Central memory CD8-positive, alpha-beta T cell (primary cell): ENCODE data around the gene PKNOX1.

Experiments used
- ATAC-seq: fragments of 150-1000 bp; cut with Tn5 transposase; replicated peaks from 2 replicates; pipeline ENCODE4 v1.10.0; 2022; ENCODE audit warnings: mild to moderate bottlenecking, moderate FRiP score, moderate number of reproducible peaks; ENCODE audit not compliant: poor library complexity, severe bottlenecking; ENCODE audit errors: extremely low read depth
- DNase-seq, 2 donors: peaks; one replicate each; pipeline ENCODE4 v3.0.0; 2021; ENCODE audit warnings: low spot score in 2 of 2
- H3K27ac Mint-ChIP-seq: one replicate; pipeline ENCODE4 v1.8.0; 2022; ENCODE audit warnings: low read depth, mild to moderate bottlenecking, moderate library complexity, mixed read lengths
- H3K27me3 Mint-ChIP-seq: one replicate; pipeline ENCODE4 v1.8.0; 2022; ENCODE audit warnings: mixed read lengths
- H3K36me3 Mint-ChIP-seq: one replicate; pipeline ENCODE4 v1.8.0; 2022; ENCODE audit warnings: mild to moderate bottlenecking, moderate library complexity, mixed read lengths; ENCODE audit not compliant: insufficient read depth
- H3K4me1 Mint-ChIP-seq: one replicate; pipeline ENCODE4 v1.8.0; 2022; ENCODE audit warnings: mixed read lengths
- H3K4me3 Mint-ChIP-seq: one replicate; pipeline ENCODE4 v1.8.0; 2022; ENCODE audit warnings: mild to moderate bottlenecking, moderate library complexity, mixed read lengths
- H3K9me3 Mint-ChIP-seq: one replicate; pipeline ENCODE4 v1.8.0; 2022; ENCODE audit warnings: mixed read lengths

Gene PKNOX1

DNA sequence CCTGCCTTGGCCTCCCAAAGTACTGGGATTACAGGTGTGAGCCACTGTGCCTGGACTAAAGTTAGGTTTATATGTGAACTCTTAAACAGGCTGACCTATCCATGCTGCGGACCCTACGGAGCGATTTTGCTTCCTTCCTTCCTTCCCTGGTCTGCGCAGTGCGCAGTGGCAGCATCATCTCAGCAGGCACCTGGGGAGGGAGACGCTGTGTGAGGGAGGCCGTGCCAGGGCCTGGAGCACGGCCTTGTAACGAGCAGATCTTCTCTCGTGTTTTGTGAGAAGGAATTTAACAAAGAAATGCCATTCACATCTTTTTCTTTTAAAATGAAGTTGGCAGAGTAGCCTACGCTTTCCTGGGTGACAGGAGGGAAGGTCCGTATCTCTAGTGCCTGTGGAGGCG is 45.8 kb downstream of the PKNOX1 start:
- no peak for DNase-seq
- Mint-ChIP-seq H3K9me3 (no peaks in the 10 kb centered on the region), H3K4me3 (no peak overlapping the region), H3K27me3 (no peaks in the 10 kb centered on the region), H3K27ac (no peak overlapping the region), H3K36me3 (peaks cover 45% of the 10 kb centered on the region), H3K4me1 (no peaks in the 10 kb centered on the region)
- ATAC-seq, result no peak

DNA sequence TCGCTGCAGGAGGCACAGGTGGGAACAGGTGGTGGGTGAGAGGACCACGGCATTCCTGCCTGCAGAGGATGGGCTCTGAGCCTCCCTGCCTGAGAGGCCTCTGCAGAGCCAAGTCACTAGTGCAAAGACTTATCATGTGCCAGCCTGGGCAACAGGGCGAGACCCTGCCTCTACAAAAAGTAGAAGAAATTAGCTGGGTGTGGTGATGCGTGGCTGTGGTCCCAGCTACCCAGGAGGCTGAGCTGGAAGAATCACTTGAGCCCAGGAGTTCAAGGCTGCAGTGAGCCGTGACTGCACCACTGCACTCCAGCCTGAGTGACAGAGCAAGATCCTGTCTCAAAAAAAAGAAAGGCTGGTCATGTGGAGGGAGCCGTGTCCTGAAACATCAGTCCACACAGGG is 46.4 kb downstream of the PKNOX1 start:
- no peak overlapping the region for H3K27ac Mint-ChIP-seq
- H3K4me3 Mint-ChIP-seq, result no peak overlapping the region
- ATAC-seq (no peak), DNase-seq (no peak)
- H3K9me3 Mint-ChIP-seq, result no peaks in the 10 kb centered on the region
- no peaks in the 10 kb centered on the region for H3K27me3 Mint-ChIP-seq
- H3K4me1 Mint-ChIP-seq, result no peaks in the 10 kb centered on the region
- H3K36me3 Mint-ChIP-seq, result peaks cover 43% of the 10 kb centered on the region

DNA sequence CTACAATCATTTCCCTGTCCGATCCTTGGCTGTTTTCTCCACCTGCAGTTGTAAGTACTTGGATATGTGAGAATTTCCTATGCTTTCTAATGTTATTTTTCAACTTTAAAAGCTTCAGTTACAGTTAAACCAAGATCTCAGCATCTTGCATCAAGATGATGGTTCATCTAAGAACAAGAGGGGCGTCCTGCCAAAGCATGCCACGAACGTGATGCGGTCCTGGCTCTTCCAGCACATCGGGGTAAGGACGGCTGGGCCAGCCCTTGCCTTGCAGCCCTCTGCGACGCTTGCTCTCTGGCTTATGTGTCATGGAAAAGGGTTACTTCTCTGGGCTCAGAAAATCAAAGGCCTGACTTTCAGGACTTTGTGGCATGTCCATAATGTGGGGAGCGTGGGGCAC is 46.8 kb downstream of the PKNOX1 start:
- Mint-ChIP-seq H3K27ac (no peak overlapping the region), H3K9me3 (no peaks in the 10 kb centered on the region), H3K4me3 (no peak overlapping the region), H3K27me3 (no peaks in the 10 kb centered on the region), H3K36me3 (peaks cover 43% of the 10 kb centered on the region), H3K4me1 (no peaks in the 10 kb centered on the region)
- DNase-seq (no peak), ATAC-seq (no peak)

DNA sequence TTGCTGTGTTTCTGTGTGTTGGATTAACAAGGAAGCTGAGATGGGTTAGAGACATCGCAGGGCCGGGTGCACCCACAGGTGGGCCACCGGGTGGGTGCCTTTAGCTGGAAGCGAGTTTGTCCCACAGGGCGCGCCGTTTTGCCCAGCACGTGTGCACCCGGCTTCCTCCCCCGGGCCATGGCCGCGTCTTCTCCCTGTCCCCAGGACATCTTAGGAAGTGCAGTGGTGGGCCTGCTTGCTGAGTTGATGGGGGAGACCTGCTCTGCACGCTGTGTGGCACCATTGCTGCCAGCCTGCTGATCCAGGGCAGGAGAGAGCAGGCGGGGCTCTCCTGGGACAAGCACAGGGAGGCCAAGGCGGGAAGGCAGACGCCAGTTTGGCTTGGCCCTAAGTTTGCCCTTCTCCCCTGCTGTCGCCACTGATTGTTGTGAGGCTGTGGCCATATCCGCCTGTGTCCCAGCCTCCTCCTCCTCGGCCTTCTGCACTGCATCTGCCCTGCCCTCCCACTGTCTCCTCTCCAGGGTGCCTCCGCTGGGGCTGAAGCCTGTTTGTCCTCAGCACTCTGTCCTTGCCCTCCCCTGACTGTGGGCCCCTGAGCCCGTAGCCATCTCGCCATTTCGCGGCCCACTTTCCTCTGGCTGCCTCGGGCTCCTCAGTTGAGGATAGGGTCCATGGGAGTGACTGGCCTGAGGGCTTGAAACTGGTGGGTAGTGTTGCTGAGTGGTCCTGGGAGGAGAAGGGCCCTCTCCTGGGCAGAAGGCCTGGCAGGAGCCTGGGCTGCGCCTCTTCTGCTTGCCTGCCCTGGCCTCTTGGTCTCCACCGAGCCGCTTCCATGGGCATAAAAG is 47.6 kb downstream of the PKNOX1 start:
- H3K9me3 Mint-ChIP-seq, result no peaks in the 10 kb centered on the region
- H3K27ac Mint-ChIP-seq, result no peak overlapping the region

DNA sequence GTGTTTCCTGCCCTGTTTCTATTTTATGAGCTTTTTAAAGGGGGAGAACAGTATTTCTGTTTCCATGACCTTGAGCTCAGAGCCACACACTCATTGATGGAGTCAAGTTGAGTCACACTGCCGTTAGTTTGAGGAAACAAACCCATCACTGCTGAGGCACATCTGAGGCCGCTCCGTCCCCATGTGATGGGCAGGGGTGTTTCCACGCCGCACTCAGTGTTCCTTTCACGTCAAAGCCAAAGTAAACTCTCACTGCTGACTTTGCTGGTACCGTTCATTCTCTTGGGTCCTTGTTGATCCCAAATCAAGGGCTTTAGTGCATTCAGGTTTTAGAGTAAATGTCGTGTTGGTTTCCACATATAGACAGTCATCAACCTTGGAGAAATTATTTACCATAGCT is 48.8 kb downstream of the PKNOX1 start:
- Mint-ChIP-seq H3K27me3 (no peaks in the 10 kb centered on the region), H3K4me1 (no peaks in the 10 kb centered on the region), H3K4me3 (no peak overlapping the region), H3K36me3 (peaks cover 43% of the 10 kb centered on the region), H3K27ac (no peak overlapping the region), H3K9me3 (no peaks in the 10 kb centered on the region)
- DNase-seq, result no peak
- ATAC-seq, result no peak

More for the DNA sequence above, 47.6 kb downstream of the PKNOX1 start:
- no peak for DNase-seq
- ATAC-seq, result no peak
- Mint-ChIP-seq H3K36me3 (peaks cover 39% of the 10 kb centered on the region), H3K27me3 (no peaks in the 10 kb centered on the region), H3K4me1 (no peaks in the 10 kb centered on the region), H3K4me3 (no peak overlapping the region)

DNA sequence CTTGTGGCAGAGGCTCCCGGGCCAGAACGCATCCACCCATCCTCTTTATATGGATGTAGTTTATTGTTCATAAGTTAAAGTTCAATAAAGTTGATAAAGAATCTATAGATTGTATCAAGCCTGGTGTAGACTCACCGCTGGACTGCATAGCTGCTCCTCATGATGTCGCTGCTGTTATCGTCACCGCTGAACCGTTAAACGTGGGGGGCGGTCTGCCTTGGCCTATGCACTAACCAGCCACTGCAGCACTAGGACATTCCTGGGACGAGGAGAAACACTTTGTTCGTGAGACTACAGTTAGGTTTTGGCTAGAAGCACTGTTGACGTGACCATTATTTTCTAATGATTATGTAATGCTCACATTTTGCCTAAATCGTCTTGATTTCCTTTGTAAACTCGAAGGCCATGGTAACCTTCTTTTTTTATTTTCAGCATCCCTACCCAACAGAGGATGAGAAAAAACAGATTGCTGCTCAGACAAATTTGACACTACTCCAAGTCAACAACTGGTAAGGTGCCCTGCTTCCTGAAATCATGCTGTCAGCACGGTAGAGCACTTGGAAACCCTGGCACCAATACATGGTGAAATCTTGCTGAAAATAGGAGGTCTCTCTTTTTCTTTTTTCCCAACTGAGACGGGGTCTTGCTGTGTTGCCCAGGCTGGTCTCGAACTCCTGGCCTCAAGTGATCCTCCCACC is 50.2 kb downstream of the PKNOX1 start:
- Mint-ChIP-seq H3K4me3 (no peak overlapping the region), H3K27ac (no peak overlapping the region), H3K27me3 (no peaks in the 10 kb centered on the region), H3K36me3 (peaks cover 44% of the 10 kb centered on the region), H3K9me3 (no peaks in the 10 kb centered on the region), H3K4me1 (no peaks in the 10 kb centered on the region)
- ATAC-seq, result no peak
- no peak for DNase-seq

DNA sequence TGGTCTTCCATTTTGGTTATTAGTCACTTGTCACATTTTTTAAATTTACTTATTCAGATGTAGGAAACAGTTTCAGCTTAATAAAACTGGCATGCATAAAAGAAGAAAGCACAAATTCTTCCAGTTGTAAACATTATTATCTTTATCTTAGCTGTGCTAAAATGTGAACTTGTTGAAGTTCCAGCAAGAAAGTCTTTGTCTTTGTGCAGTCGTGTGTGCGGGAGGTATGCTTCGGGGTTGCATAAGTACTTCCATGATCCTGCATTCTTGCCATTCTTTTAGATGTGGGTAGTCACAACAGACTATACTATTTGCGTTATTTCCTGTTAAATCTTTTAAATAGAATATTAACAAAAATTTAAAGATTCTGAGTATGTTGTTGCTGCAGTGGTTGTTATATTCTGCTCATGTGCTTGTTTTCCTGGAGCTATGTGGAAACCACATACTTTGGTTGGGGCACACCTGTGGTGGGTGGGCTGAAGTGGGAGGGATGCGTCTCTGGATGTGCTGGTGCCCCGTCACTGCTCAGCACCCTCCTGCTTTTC is 51.3 kb downstream of the PKNOX1 start:
- H3K27me3 Mint-ChIP-seq, result no peaks in the 10 kb centered on the region
- no peak for DNase-seq

DNA sequence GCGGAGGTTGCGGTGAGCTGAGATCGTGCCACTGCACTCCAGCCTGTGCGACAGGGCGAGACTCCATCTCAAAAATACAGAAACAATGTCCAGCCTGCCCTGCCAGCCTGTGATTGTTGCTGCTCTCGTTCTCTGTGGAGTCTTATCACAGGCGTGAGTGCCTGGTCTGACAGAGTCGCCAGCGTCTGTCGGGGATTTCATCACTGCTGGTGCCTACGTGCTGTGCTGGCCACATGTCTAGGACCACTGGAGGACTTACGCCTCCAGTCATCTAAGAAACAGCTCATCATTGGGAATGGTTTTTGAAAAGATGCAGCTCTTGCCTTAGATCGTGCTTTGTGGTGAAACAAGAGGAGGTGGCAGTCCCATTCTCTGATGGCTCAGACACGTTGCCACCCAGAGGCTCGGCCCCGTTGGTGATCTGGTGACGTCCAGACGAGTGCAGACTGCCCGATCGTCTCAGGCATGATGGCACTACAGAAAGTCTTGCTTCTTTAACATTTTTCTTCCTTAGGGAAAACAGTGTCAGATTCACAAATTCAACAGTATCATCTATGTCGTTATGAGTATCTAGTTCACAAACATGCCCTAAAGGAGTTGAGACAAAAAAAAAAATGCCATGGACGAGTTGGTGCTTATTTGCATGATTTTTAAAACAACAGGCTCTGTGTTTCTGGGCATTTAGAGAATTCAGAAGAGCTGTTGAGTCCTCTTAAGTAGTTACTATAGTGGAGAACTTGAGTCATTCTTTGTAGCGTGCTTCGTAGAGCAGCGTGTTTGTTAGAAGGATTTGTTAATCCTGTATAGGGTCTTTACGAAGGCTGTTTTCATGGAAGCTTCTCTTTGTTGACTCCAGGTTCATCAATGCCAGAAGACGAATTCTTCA is 53.7 kb downstream of the PKNOX1 start:
- no peak overlapping the region for H3K27ac Mint-ChIP-seq
- peaks cover 44% of the 10 kb centered on the region for H3K36me3 Mint-ChIP-seq

More for the DNA sequence above, 51.3 kb downstream of the PKNOX1 start:
- Mint-ChIP-seq H3K9me3 (no peaks in the 10 kb centered on the region), H3K4me3 (no peak overlapping the region), H3K4me1 (no peaks in the 10 kb centered on the region), H3K27ac (no peak overlapping the region), H3K36me3 (peaks cover 41% of the 10 kb centered on the region)
- ATAC-seq, result no peak

DNA sequence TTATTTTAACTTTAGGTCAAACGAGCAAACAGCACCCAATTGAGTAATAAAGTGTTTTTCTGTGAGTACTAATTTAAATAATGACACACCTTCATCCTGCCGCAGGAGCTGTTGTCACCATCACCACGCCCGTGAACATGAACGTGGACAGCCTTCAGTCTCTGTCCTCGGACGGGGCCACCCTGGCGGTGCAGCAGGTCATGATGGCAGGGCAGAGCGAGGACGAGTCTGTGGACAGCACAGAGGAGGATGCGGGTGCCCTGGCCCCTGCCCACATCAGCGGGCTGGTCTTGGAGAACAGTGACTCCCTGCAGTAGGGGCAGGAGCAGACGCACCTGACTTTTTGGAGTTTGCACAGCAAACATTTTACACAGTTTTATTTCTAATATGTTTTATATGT is 55.4 kb downstream of the PKNOX1 start:
- Mint-ChIP-seq H3K9me3 (no peaks in the 10 kb centered on the region), H3K27ac (no peak overlapping the region), H3K36me3 (peaks cover 33% of the 10 kb centered on the region), H3K4me1 (no peaks in the 10 kb centered on the region), H3K4me3 (no peak overlapping the region), H3K27me3 (no peaks in the 10 kb centered on the region)
- no peak for ATAC-seq
- no peak for DNase-seq

More for the DNA sequence above, 53.7 kb downstream of the PKNOX1 start:
- no peak for DNase-seq
- no peaks in the 10 kb centered on the region for H3K4me1 Mint-ChIP-seq
- H3K27me3 Mint-ChIP-seq, result no peaks in the 10 kb centered on the region
- no peak for ATAC-seq
- H3K4me3 Mint-ChIP-seq, result no peak overlapping the region
- H3K9me3 Mint-ChIP-seq, result no peaks in the 10 kb centered on the region

DNA sequence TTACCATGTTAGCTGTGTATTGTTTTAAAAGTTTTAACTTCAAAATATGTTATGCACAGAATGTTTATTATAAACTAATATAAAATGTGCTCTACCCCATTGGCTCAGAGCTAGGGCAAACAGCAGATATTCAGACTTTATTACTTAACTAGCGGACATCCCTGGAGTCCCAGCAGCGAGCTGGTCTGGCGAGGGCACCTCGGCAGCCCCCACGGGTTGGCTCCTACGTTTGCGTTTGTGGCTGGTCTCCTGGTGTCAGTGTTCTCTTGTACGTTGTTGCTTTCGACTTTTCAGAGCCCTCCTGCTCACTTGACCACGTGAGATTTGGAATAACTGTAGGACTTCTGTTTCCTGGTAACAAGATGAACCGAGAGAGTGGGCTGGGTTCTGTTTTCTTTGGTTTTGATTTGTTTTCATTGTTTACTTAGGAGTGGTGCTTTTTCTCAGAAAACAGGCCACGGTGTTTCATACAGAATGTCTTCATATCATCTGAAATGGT is 56.8 kb downstream of the PKNOX1 start:
- Mint-ChIP-seq H3K4me1 (no peaks in the 10 kb centered on the region), H3K9me3 (no peaks in the 10 kb centered on the region), H3K36me3 (peaks cover 28% of the 10 kb centered on the region), H3K27me3 (no peaks in the 10 kb centered on the region), H3K27ac (no peak overlapping the region), H3K4me3 (no peak overlapping the region)
- ATAC-seq, result no peak
- DNase-seq, result no peak

DNA sequence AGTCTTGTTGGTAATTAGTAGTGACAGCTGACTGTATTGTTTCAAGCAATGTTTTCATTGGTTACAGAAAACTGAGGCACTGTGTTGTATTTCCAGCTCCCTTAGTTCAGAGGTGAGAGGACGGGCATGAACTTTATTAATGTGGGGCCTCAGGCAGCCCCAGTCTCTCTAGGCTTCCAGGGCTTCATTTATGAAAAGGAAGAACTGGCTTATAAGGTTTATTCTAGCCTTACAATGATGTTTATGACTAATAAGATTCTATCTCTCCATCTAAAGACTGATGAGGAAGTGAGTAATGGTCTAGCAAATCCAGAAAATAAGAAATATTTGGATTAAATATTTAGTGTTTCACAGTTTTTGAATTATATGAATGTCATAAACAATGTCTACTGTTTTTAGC is 59.7 kb downstream of the PKNOX1 start:
- Mint-ChIP-seq H3K27me3 (no peaks in the 10 kb centered on the region), H3K36me3 (peaks cover 18% of the 10 kb centered on the region), H3K27ac (no peak overlapping the region), H3K4me1 (no peaks in the 10 kb centered on the region), H3K9me3 (no peaks in the 10 kb centered on the region), H3K4me3 (no peak overlapping the region)
- no peak for DNase-seq
- no peak for ATAC-seq

DNA sequence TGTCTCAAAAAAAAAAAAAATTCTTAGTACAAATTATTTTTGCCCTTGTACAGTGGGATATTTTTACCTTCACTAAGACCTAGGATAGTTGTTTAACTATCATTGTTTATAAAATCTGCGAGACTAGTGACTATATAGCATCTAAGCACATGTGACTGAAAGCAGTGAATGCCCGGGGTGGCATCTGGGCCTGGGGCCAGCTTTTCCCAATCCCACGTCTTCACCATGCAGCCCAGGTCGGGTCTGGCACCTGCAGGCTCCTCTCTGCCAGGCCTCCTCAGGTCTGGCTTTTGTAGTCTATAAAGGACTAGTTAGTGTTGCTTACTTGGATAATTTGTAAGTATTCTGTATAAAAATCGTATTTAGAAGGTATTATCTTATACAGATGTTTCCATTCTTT is 60.5 kb downstream of the PKNOX1 start:
- Mint-ChIP-seq H3K4me3 (no peak overlapping the region), H3K27me3 (no peaks in the 10 kb centered on the region), H3K27ac (no peak overlapping the region), H3K4me1 (no peaks in the 10 kb centered on the region), H3K36me3 (peaks cover 17% of the 10 kb centered on the region), H3K9me3 (no peaks in the 10 kb centered on the region)
- DNase-seq, result no peak
- ATAC-seq, result no peak
